Heart left ventricle (tissue), 13 donors: Measurements from ENCODE around the gene PLXNB3.

Experiments
- POLR2A ChIP-seq, 2 donors: fragments of 450-650 bp; IDR thresholded peaks; one replicate each; pipeline ENCODE4 v1.6.1; 2017; ENCODE audit warnings: antibody characterized with exemption in 2 of 2, mild to moderate bottlenecking in 2 of 2, moderate library complexity in 2 of 2
- TF ChIP-seq, protein P1 (sequence below), 12 donors: fragments of 200-600 bp; sonication (generic) in 4 of 12; IDR thresholded peaks; one replicate each; pipeline versions ENCODE4 v1.5.0 to v1.8.0; 2018 to 2022; ENCODE audit warnings: antibody characterized with exemption in 12 of 12, mild to moderate bottlenecking in 5 of 12
- donor health status: ischemic (EF 13 %, LVEDD 7.1; RV severe dilation, severe dysfunction).
- donor health status: DM: no; HTN: yes; CAD: no.
- donor health status: DM: no; HTN: no; CAD: no.
- donor health status: ischemic (EF 25% LVEDD 6.9; RV normal size, moderate dysfunction).
- donor health status: ischemic (EF 25% LVEDD 5.7; RV mildly dilated, moderate dysfunction).
- donor health status: ischemic (EF 35%, LVEDD 5.7; RV mildly dilated, moderate dysfunction).
- donor health status: nonischemic (EF 11% LVEDD 7.7; RV severe dilation, severe dysfunction).
- donor health status: DM: yes; HTN: yes; CAD: no.
- donor health status: PGD.
- donor health status: ischemic (EF 29% LVEDD 5.4; RV normal size, mild dysfunction).
- donor health status: nonischemic (EF 23%, LVEDD 6.1; RV moderate dilation, normal function).

DNA sequence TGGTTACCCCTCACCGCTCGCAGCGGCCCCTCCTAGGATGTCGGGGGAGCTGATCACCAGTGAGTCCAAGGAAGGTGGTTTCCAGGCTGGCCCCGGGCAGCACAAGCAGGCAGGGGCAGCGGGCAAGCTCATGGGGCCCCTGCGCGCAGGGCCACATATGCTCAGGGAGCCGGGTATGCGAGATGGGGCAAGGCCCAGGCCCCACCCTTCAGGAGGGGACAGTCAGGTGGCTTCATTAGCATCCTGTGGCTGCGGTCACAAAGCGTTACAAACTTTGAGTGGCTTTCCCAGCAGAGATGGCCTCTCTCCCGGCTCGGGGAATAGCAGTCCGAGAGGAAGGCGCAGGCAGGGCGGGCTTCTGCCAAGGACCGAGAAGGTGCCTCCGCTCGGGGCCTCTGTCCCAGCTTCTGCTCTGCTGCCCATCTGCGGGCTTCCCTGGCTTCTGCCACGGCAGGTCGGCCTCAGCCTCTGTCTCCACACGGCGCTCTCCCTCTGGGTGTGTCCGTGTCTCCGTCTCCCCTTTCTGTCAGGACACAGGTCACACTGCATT lies 25.9 kb upstream of the PLXNB3 start:
- TF ChIP-seq, protein P1, sequence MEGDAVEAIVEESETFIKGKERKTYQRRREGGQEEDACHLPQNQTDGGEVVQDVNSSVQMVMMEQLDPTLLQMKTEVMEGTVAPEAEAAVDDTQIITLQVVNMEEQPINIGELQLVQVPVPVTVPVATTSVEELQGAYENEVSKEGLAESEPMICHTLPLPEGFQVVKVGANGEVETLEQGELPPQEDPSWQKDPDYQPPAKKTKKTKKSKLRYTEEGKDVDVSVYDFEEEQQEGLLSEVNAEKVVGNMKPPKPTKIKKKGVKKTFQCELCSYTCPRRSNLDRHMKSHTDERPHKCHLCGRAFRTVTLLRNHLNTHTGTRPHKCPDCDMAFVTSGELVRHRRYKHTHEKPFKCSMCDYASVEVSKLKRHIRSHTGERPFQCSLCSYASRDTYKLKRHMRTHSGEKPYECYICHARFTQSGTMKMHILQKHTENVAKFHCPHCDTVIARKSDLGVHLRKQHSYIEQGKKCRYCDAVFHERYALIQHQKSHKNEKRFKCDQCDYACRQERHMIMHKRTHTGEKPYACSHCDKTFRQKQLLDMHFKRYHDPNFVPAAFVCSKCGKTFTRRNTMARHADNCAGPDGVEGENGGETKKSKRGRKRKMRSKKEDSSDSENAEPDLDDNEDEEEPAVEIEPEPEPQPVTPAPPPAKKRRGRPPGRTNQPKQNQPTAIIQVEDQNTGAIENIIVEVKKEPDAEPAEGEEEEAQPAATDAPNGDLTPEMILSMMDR (IDR thresholded peaks at IDR 0.05), result no peak
- TF ChIP-seq POLR2A (IDR thresholded peaks at IDR 0.05), result no peak
